WTC11 (cell line): ENCODE results near the gene SPIRE1. TPM values are rescaled to one million over a fixed set of nuclear protein-coding genes. Genes with fewer than 3 reads are reported as not detected.

Experiments
- ATAC-seq: fragments of 200-7000 bp; cut with Tn5 transposase; 2 replicates; pipeline ENCODE4 v1.10.0; 2021; ENCODE audit warnings: mild to moderate bottlenecking, moderate library complexity
- CTCF ChIA-PET: fragments of 300-600 bp; sonication (Branson Sonifier 250); formaldehyde crosslinking; loops from one replicate; lab custom pipeline; 2021; ENCODE audit warnings: antibody characterized with exemption; lab: Charles Lee
- POLR2A ChIA-PET: fragments of 350-600 bp; sonication (Branson Sonifier 250); formaldehyde crosslinking; loops from one replicate; lab custom pipeline; 2021; ENCODE audit warnings: antibody characterized with exemption; lab: Charles Lee
- DNase-seq: peaks from one replicate; pipeline ENCODE4 v3.0.0; 2021; ENCODE audit warnings: low spot score
- H3K27ac Mint-ChIP-seq: 2 replicates; pipeline ENCODE4 v1.8.0; 2021; ENCODE audit warnings: mixed read lengths
- H3K27me3 Mint-ChIP-seq: 2 replicates; pipeline ENCODE4 v1.8.0; 2021; ENCODE audit warnings: low read depth, mild to moderate bottlenecking, moderate library complexity, mixed read lengths
- H3K36me3 Mint-ChIP-seq: 2 replicates; pipeline ENCODE4 v1.8.0; 2021; ENCODE audit warnings: mixed read lengths
- H3K4me1 Mint-ChIP-seq: 2 replicates; pipeline ENCODE4 v1.8.0; 2022; ENCODE audit warnings: mixed read lengths
- H3K4me3 Mint-ChIP-seq: 2 replicates; pipeline ENCODE4 v1.8.0; 2021; ENCODE audit warnings: mild to moderate bottlenecking, moderate library complexity, mixed read lengths
- H3K9me3 Mint-ChIP-seq: 2 replicates; pipeline ENCODE4 v1.8.0; 2021; ENCODE audit warnings: mixed read lengths
- ETV6 ChIP-seq: sonication (generic); formaldehyde crosslinking; IDR thresholded peaks from 2 replicates; pipeline ENCODE4 v1.8.1; 2022; ENCODE audit warnings: mild to moderate bottlenecking, missing genetic modification reagents
- FOXJ3 ChIP-seq: sonication (generic); formaldehyde crosslinking; IDR thresholded peaks from 2 replicates; pipeline ENCODE4 v1.9.0; 2021; ENCODE audit warnings: missing genetic modification reagents, mild to moderate bottlenecking, borderline replicate concordance
- GABPB1 ChIP-seq: sonication (generic); formaldehyde crosslinking; IDR thresholded peaks from 2 replicates; pipeline ENCODE4 v1.8.1; 2023; ENCODE audit warnings: mild to moderate bottlenecking, missing genetic modification reagents
- JUN ChIP-seq: sonication (generic); formaldehyde crosslinking; IDR thresholded peaks from 2 replicates; pipeline ENCODE4 v1.8.0; 2023; ENCODE audit warnings: mild to moderate bottlenecking, missing genetic modification reagents
- KAT7 ChIP-seq: sonication (generic); formaldehyde crosslinking; IDR thresholded peaks from 2 replicates; pipeline ENCODE4 v1.8.1; 2023; ENCODE audit warnings: missing genetic modification reagents, mild to moderate bottlenecking, borderline replicate concordance
- NR1H2 ChIP-seq: sonication (generic); formaldehyde crosslinking; IDR thresholded peaks from 2 replicates; pipeline ENCODE4 v1.9.0; 2021; ENCODE audit warnings: mild to moderate bottlenecking, moderate library complexity, missing genetic modification reagents
- RELA ChIP-seq: sonication (generic); formaldehyde crosslinking; IDR thresholded peaks from 2 replicates; pipeline ENCODE4 v1.8.1; 2022; ENCODE audit warnings: missing genetic modification reagents, mild to moderate bottlenecking, borderline replicate concordance
- SP1 ChIP-seq: sonication (generic); formaldehyde crosslinking; conservative IDR thresholded peaks from 2 replicates; pipeline ENCODE4 v1.8.1; 2022; ENCODE audit warnings: missing genetic modification reagents
- TEAD1 ChIP-seq: sonication (generic); formaldehyde crosslinking; IDR thresholded peaks from 2 replicates; pipeline ENCODE4 v1.8.0; 2022; ENCODE audit warnings: mild to moderate bottlenecking, missing genetic modification reagents
- TEAD4 ChIP-seq: sonication (generic); formaldehyde crosslinking; IDR thresholded peaks from 2 replicates; pipeline ENCODE4 v1.8.0; 2022; ENCODE audit warnings: mild to moderate bottlenecking, missing genetic modification reagents
- ZNF423 ChIP-seq: fragments of 250-450 bp; sonication (Bioruptor Pico); IDR thresholded peaks from 2 replicates; pipeline ENCODE4 v2.1.2; 2022; ENCODE audit warnings: mild to moderate bottlenecking, moderate library complexity
- total RNA-seq: library from RNA; stranded (reverse); gene quantifications from 3 replicates; pipeline ENCODE4 v1.2.3, GENCODE V29; 2021
- TF ChIP-seq, protein P1 (sequence below): sonication (generic); formaldehyde crosslinking; IDR thresholded peaks from 2 replicates; pipeline ENCODE4 v1.8.0; 2023; ENCODE audit warnings: missing genetic modification reagents
- TF ChIP-seq, protein P2 (sequence below): fragments of 200-600 bp; IDR thresholded peaks from 2 replicates; pipeline ENCODE4 v1.8.0; 2022; ENCODE audit warnings: antibody characterized with exemption
- TF ChIP-seq, protein P3 (sequence below): sonication (generic); formaldehyde crosslinking; conservative IDR thresholded peaks from 2 replicates; pipeline ENCODE4 v1.8.1; 2022; ENCODE audit warnings: mild to moderate bottlenecking, missing genetic modification reagents
- TF ChIP-seq, protein P4 (sequence below): sonication (generic); formaldehyde crosslinking; IDR thresholded peaks from 2 replicates; pipeline ENCODE4 v1.8.1; 2022; ENCODE audit warnings: missing genetic modification reagents, borderline replicate concordance
- TF ChIP-seq, protein P5 (sequence below): sonication (generic); formaldehyde crosslinking; IDR thresholded peaks from 2 replicates; pipeline ENCODE4 v1.8.1; 2023; ENCODE audit warnings: mild to moderate bottlenecking, missing genetic modification reagents, moderate library complexity
- TF ChIP-seq, protein P6 (sequence below): sonication (generic); formaldehyde crosslinking; IDR thresholded peaks from 2 replicates; pipeline ENCODE4 v1.8.0; 2022; ENCODE audit warnings: mild to moderate bottlenecking, missing genetic modification reagents
- TF ChIP-seq, protein P7 (sequence below): fragments of 250-450 bp; sonication (Bioruptor Pico); IDR thresholded peaks from 2 replicates; pipeline ENCODE4 v1.9.0; 2021; ENCODE audit warnings: mild to moderate bottlenecking
- TF ChIP-seq, protein P8 (sequence below): sonication (generic); formaldehyde crosslinking; IDR thresholded peaks from 2 replicates; pipeline ENCODE4 v1.8.1; 2022; ENCODE audit warnings: mild to moderate bottlenecking, moderate library complexity, missing genetic modification reagents

The SPIRE1 gene
- total RNA-seq, 1 experiment from 2014 or later: 19.3 TPM

DNA sequence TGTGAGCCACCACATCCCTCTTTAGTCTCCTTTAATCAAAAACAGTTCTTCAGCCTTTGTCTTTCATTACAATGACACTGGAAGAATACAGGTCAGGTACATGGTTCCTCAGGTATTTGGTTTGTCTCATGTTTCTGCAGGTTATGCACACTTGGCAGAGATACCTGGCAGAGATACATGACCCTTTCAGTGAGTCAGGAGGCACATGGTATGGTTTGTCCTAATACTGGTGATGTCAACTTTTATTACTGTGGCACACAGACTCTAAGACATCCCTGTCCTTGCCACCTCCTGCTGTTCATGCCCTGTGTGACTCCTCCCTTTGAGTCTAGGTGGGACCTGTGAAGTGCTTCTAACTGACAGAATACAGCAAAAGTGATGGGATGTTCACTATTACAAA, 58.4 kb downstream of the SPIRE1 start:
- H3K27ac Mint-ChIP-seq: no peak overlapping the region; the same call in 1 of the 2 replicates
- CTCF ChIA-PET: no interaction called here

More for the DNA sequence above, 58.4 kb downstream of the SPIRE1 start:
- ATAC-seq: no peak
- Mint-ChIP-seq H3K36me3 (no peaks in the 10 kb centered on the region), H3K27me3 (no peaks in the 10 kb centered on the region), H3K4me1 (peaks cover 19% of the 10 kb centered on the region), H3K9me3 (no peaks in the 10 kb centered on the region), H3K4me3 (no peak overlapping the region)
- TF ChIP-seq RELA: no peak
- no peak for TF ChIP-seq TEAD4 (CRISPR knock-in tag)
- TF ChIP-seq TEAD1 (CRISPR knock-in tag): no peak
- TF ChIP-seq, protein P1, sequence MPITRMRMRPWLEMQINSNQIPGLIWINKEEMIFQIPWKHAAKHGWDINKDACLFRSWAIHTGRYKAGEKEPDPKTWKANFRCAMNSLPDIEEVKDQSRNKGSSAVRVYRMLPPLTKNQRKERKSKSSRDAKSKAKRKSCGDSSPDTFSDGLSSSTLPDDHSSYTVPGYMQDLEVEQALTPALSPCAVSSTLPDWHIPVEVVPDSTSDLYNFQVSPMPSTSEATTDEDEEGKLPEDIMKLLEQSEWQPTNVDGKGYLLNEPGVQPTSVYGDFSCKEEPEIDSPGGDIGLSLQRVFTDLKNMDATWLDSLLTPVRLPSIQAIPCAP: no peak
- TF ChIP-seq, protein P2, sequence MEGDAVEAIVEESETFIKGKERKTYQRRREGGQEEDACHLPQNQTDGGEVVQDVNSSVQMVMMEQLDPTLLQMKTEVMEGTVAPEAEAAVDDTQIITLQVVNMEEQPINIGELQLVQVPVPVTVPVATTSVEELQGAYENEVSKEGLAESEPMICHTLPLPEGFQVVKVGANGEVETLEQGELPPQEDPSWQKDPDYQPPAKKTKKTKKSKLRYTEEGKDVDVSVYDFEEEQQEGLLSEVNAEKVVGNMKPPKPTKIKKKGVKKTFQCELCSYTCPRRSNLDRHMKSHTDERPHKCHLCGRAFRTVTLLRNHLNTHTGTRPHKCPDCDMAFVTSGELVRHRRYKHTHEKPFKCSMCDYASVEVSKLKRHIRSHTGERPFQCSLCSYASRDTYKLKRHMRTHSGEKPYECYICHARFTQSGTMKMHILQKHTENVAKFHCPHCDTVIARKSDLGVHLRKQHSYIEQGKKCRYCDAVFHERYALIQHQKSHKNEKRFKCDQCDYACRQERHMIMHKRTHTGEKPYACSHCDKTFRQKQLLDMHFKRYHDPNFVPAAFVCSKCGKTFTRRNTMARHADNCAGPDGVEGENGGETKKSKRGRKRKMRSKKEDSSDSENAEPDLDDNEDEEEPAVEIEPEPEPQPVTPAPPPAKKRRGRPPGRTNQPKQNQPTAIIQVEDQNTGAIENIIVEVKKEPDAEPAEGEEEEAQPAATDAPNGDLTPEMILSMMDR: no peak
- no peak for TF ChIP-seq JUN (CRISPR knock-in tag)
- no peak for TF ChIP-seq ZNF423
- TF ChIP-seq, protein P3, sequence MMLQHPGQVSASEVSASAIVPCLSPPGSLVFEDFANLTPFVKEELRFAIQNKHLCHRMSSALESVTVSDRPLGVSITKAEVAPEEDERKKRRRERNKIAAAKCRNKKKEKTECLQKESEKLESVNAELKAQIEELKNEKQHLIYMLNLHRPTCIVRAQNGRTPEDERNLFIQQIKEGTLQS (CRISPR knock-in tag): no peak
- TF ChIP-seq KAT7 (CRISPR knock-in tag): no peak
- TF ChIP-seq, protein P4, sequence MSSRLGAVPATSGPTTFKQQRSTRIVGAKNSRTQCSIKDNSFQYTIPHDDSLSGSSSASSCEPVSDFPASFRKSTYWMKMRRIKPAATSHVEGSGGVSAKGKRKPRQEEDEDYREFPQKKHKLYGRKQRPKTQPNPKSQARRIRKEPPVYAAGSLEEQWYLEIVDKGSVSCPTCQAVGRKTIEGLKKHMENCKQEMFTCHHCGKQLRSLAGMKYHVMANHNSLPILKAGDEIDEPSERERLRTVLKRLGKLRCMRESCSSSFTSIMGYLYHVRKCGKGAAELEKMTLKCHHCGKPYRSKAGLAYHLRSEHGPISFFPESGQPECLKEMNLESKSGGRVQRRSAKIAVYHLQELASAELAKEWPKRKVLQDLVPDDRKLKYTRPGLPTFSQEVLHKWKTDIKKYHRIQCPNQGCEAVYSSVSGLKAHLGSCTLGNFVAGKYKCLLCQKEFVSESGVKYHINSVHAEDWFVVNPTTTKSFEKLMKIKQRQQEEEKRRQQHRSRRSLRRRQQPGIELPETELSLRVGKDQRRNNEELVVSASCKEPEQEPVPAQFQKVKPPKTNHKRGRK (CRISPR knock-in tag): no peak
- no peak for TF ChIP-seq FOXJ3 (CRISPR knock-in tag)
- no peak for TF ChIP-seq SP1 (CRISPR knock-in tag)
- TF ChIP-seq, protein P5, sequence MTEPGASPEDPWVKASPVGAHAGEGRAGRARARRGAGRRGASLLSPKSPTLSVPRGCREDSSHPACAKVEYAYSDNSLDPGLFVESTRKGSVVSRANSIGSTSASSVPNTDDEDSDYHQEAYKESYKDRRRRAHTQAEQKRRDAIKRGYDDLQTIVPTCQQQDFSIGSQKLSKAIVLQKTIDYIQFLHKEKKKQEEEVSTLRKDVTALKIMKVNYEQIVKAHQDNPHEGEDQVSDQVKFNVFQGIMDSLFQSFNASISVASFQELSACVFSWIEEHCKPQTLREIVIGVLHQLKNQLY (CRISPR knock-in tag): no peak
- no peak for TF ChIP-seq NR1H2 (CRISPR knock-in tag)
- TF ChIP-seq GABPB1: no peak
- TF ChIP-seq ETV6 (CRISPR knock-in tag): no peak
- TF ChIP-seq, protein P6, sequence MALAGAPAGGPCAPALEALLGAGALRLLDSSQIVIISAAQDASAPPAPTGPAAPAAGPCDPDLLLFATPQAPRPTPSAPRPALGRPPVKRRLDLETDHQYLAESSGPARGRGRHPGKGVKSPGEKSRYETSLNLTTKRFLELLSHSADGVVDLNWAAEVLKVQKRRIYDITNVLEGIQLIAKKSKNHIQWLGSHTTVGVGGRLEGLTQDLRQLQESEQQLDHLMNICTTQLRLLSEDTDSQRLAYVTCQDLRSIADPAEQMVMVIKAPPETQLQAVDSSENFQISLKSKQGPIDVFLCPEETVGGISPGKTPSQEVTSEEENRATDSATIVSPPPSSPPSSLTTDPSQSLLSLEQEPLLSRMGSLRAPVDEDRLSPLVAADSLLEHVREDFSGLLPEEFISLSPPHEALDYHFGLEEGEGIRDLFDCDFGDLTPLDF (CRISPR knock-in tag): no peak
- TF ChIP-seq, protein P7, sequence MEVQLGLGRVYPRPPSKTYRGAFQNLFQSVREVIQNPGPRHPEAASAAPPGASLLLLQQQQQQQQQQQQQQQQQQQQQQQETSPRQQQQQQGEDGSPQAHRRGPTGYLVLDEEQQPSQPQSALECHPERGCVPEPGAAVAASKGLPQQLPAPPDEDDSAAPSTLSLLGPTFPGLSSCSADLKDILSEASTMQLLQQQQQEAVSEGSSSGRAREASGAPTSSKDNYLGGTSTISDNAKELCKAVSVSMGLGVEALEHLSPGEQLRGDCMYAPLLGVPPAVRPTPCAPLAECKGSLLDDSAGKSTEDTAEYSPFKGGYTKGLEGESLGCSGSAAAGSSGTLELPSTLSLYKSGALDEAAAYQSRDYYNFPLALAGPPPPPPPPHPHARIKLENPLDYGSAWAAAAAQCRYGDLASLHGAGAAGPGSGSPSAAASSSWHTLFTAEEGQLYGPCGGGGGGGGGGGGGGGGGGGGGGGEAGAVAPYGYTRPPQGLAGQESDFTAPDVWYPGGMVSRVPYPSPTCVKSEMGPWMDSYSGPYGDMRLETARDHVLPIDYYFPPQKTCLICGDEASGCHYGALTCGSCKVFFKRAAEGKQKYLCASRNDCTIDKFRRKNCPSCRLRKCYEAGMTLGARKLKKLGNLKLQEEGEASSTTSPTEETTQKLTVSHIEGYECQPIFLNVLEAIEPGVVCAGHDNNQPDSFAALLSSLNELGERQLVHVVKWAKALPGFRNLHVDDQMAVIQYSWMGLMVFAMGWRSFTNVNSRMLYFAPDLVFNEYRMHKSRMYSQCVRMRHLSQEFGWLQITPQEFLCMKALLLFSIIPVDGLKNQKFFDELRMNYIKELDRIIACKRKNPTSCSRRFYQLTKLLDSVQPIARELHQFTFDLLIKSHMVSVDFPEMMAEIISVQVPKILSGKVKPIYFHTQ: no peak
- TF ChIP-seq, protein P8, sequence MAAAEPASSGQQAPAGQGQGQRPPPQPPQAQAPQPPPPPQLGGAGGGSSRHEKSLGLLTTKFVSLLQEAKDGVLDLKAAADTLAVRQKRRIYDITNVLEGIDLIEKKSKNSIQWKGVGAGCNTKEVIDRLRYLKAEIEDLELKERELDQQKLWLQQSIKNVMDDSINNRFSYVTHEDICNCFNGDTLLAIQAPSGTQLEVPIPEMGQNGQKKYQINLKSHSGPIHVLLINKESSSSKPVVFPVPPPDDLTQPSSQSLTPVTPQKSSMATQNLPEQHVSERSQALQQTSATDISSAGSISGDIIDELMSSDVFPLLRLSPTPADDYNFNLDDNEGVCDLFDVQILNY: no peak
- POLR2A ChIA-PET: interaction anchor here (1.1 kb wide), 1 partner anchor 7 kb away, joined by 3 read pairs; no protein-coding TSS in a partner anchor
- no peak for DNase-seq
